H1 (cell line): ENCODE data around the gene MX1.

ENCODE experiments used
- MAX ChIP-seq: IDR thresholded peaks from 2 replicates; pipeline ENCODE4 v1.6.1; 2012; ENCODE audit warnings: inconsistent platforms
- POLR2A ChIP-seq, 2 experiments: IDR thresholded peaks; 1 replicate in 1 of 2; 2 replicates in 1 of 2; pipeline ENCODE4 v1.6.1; 2011; ENCODE audit warnings: low read depth in 2 of 2, low read length in 2 of 2, mild to moderate bottlenecking in 2 of 2; ENCODE audit errors: control extremely low read depth in 1 of 2
- RAD21 ChIP-seq, 2 experiments: IDR thresholded peaks in 1 of 2; conservative IDR thresholded peaks in 1 of 2; 2 replicates each; pipeline ENCODE4 v1.6.1; 2011; ENCODE audit warnings: low read depth in 2 of 2, low read length in 2 of 2, improper control_type of control experiment in 1 of 2, inconsistent platforms in 1 of 2, mild to moderate bottlenecking in 1 of 2, moderate library complexity in 1 of 2
- SP4 ChIP-seq: IDR thresholded peaks from 2 replicates; pipeline ENCODE4 v1.6.1; 2012; ENCODE audit warnings: low read length, inconsistent platforms
- TAF1 ChIP-seq: IDR thresholded peaks from 2 replicates; pipeline ENCODE4 v1.6.1; 2011; ENCODE audit warnings: mild to moderate bottlenecking, low read depth, low read length
- ZNF274 ChIP-seq: IDR thresholded peaks from 2 replicates; pipeline ENCODE4 v1.7.0; 2012; ENCODE audit warnings: low read length, borderline replicate concordance; ENCODE audit errors: extremely low read depth
- TF ChIP-seq, protein P1 (sequence below), 3 experiments: IDR thresholded peaks; 1 replicate in 2 of 3; 2 replicates in 1 of 3; pipeline versions ENCODE4 v1.5.1 to v1.6.1; 2011; ENCODE audit warnings: low read length in 3 of 3, mild to moderate bottlenecking in 3 of 3, inconsistent platforms in 2 of 3, low read depth in 1 of 3, moderate library complexity in 1 of 3; ENCODE audit not compliant: insufficient read depth in 1 of 3; ENCODE audit errors: control extremely low read depth in 1 of 3
- TF ChIP-seq, protein P2 (sequence below): IDR thresholded peaks from 2 replicates; pipeline ENCODE4 v1.6.1; 2012; ENCODE audit warnings: low read length, inconsistent platforms

- TF ChIP-seq RAD21 (IDR thresholded peaks at IDR 0.05 in 1 of 2, conservative IDR thresholded peaks at IDR 0.05 in 1 of 2; ENCODE audit: low read depth in 2 of 2, low read length in 2 of 2) (no peak), POLR2A (IDR thresholded peaks at IDR 0.05; ENCODE audit: control extremely low read depth in 1 of 2, low read depth in 2 of 2, low read length in 2 of 2) (no peak), ZNF274 (no peak), MAX (no peak), TAF1 (no peak), SP4 (no peak)
- TF ChIP-seq, protein P1, sequence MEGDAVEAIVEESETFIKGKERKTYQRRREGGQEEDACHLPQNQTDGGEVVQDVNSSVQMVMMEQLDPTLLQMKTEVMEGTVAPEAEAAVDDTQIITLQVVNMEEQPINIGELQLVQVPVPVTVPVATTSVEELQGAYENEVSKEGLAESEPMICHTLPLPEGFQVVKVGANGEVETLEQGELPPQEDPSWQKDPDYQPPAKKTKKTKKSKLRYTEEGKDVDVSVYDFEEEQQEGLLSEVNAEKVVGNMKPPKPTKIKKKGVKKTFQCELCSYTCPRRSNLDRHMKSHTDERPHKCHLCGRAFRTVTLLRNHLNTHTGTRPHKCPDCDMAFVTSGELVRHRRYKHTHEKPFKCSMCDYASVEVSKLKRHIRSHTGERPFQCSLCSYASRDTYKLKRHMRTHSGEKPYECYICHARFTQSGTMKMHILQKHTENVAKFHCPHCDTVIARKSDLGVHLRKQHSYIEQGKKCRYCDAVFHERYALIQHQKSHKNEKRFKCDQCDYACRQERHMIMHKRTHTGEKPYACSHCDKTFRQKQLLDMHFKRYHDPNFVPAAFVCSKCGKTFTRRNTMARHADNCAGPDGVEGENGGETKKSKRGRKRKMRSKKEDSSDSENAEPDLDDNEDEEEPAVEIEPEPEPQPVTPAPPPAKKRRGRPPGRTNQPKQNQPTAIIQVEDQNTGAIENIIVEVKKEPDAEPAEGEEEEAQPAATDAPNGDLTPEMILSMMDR (IDR thresholded peaks at IDR 0.05; ENCODE audit: control extremely low read depth in 1 of 3, insufficient read depth in 1 of 3, low read depth in 1 of 3, low read length in 3 of 3), result no peak
- TF ChIP-seq, protein P2, sequence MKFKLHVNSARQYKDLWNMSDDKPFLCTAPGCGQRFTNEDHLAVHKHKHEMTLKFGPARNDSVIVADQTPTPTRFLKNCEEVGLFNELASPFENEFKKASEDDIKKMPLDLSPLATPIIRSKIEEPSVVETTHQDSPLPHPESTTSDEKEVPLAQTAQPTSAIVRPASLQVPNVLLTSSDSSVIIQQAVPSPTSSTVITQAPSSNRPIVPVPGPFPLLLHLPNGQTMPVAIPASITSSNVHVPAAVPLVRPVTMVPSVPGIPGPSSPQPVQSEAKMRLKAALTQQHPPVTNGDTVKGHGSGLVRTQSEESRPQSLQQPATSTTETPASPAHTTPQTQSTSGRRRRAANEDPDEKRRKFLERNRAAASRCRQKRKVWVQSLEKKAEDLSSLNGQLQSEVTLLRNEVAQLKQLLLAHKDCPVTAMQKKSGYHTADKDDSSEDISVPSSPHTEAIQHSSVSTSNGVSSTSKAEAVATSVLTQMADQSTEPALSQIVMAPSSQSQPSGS, result no peak
These were observed 27.7 kb downstream of the MX1 start for GRCh38 chr21:41453761-41454160.
